ENCODE results near the gene NEMP2.

Gene NEMP2

DNA sequence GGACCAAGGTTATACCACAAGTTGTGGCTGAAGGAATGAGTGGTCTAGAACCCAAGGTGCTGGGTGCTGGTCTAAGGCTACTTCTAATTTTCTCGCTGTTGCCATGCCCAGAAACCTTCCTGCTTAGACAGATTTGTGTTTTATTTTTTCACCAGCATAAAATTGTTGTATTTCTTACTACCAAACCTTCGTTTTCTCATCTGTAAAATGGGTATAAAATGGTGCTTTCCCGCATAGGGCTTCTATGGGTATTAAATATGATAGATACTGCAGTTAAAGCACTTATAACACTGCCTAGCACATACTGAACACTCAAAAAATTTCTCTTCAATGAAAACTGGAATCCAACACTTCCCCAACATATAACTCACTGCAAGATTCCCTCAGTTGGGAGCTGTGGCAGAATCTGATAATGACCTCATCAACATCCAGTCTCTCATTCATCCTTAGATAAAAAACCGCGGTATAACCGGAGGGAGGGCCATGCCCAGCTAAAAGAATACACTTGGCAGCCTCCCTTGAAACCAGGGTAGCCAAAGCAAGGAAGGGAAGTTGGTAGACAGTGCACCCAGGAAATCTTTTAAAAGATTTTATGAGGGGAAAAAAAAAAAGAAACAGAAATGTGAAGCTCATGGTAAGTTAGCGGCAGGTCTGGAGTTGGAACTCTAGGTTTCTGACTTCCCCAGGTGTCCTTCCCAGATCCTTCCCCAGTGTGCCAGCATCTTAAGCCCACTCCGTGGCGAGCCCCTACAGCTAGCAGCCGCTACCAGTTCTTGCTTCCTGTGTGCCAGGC, 1.2 kb downstream of the NEMP2 start:
- in situ Hi-C loops (cut with HindIII; ENCODE audit: low pct_ligation_motif_present, low sequenced_read_pairs): no loop called here
- no peaks in the 10 kb centered on the region for H3K27me3 ChIP-seq (replicated peaks)
- H3K36me3 ChIP-seq (replicated peaks): no peaks in the 10 kb centered on the region
- DNase-seq: no peak
- TF ChIP-seq, protein P1, sequence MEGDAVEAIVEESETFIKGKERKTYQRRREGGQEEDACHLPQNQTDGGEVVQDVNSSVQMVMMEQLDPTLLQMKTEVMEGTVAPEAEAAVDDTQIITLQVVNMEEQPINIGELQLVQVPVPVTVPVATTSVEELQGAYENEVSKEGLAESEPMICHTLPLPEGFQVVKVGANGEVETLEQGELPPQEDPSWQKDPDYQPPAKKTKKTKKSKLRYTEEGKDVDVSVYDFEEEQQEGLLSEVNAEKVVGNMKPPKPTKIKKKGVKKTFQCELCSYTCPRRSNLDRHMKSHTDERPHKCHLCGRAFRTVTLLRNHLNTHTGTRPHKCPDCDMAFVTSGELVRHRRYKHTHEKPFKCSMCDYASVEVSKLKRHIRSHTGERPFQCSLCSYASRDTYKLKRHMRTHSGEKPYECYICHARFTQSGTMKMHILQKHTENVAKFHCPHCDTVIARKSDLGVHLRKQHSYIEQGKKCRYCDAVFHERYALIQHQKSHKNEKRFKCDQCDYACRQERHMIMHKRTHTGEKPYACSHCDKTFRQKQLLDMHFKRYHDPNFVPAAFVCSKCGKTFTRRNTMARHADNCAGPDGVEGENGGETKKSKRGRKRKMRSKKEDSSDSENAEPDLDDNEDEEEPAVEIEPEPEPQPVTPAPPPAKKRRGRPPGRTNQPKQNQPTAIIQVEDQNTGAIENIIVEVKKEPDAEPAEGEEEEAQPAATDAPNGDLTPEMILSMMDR (IDR thresholded peaks at IDR 0.05; ENCODE audit: low read depth, low read length, missing control alignments): no peak
- peak overlapping the region; percentile 60 for H3K27ac ChIP-seq
- H3K4me3 ChIP-seq (ENCODE audit: low read depth, low read length): peak overlapping the region; percentile 68

DNA sequence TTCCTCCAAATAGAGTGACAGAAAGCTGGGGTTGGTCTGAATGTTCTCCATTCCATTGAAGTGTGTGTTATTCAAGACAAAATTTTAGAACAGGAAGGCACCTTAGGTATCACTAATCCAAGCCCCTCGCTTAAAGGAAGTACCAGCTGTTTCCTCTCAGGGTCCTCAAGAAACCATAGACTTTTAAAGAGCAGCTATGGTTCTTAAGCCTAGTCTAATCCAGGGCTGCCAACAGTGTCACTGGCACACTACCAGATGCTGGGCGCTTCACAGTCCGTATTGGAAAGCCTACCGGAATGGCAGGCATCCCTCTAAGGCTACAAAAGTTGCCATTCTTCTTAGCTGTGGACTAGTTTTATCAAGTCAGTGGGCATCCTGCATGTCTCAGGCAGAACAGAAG, 1.9 kb downstream of the NEMP2 start:
- no peaks in the 10 kb centered on the region for H3K36me3 ChIP-seq (replicated peaks)
- no peak overlapping the region for H3K4me3 ChIP-seq (ENCODE audit: low read depth, low read length)
- H3K27ac ChIP-seq: no peak overlapping the region
- no peaks in the 10 kb centered on the region for H3K27me3 ChIP-seq (replicated peaks)
- in situ Hi-C loops (cut with HindIII; ENCODE audit: low pct_ligation_motif_present, low sequenced_read_pairs): no loop called here
- TF ChIP-seq, protein P1 (IDR thresholded peaks at IDR 0.05; ENCODE audit: low read depth, low read length, missing control alignments): no peak
- DNase-seq: no peak

GRCh38 chr2:190530248-190530900, 4.1 kb downstream of the NEMP2 start:
- in situ Hi-C loops (cut with HindIII; ENCODE audit: low pct_ligation_motif_present, low sequenced_read_pairs): no loop called here
- no peak overlapping the region for H3K4me3 ChIP-seq (ENCODE audit: low read depth, low read length)
- H3K27ac ChIP-seq: peak overlapping the region; percentile 55
- DNase-seq: peak; percentile 78
- no peaks in the 10 kb centered on the region for H3K36me3 ChIP-seq (replicated peaks)
- H3K27me3 ChIP-seq (replicated peaks): no peaks in the 10 kb centered on the region
- TF ChIP-seq, protein P1 (IDR thresholded peaks at IDR 0.05; ENCODE audit: low read depth, low read length, missing control alignments): no peak

DNA sequence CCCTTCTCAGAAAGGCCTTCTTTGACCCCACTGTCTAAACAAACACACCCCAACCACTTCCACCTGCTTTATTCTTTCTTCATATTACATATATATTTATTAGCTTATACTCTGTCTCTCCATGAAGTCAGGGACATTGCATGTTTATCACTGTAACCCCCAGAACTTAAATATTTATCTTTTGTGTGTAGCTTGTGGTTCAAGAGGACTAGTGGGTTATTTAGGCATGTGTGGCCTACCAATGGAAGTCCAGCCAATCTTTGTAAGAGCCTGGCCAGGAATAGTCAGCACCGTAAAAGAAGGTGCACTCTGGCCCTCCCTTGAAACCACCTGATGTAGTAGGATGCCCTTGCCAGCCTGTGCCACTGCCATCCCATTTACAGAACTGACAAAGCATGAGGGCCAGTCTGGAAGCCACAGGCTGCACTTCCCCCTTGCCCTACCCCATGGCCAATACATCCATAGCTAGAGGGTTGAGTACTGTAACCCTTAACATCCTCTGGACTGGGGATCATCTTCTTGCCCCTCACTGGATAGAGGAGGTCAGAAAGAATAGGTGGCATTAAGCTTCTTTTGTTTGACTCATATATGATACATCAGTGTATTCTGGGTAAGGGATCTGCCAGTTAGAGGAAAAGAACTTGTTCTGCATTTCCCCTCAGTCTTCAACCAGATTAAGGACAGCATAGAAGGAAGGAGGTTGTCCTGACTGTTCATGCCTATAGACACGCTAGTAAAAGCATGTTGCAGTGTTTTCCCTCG, 4.9 kb downstream of the NEMP2 start:
- TF ChIP-seq, protein P1 (IDR thresholded peaks at IDR 0.05; ENCODE audit: low read depth, low read length, missing control alignments): no peak
- no peak overlapping the region for H3K4me3 ChIP-seq (ENCODE audit: low read depth, low read length)
- H3K36me3 ChIP-seq (replicated peaks): no peaks in the 10 kb centered on the region
- H3K27me3 ChIP-seq (replicated peaks): no peaks in the 10 kb centered on the region
- in situ Hi-C loops (cut with HindIII; ENCODE audit: low pct_ligation_motif_present, low sequenced_read_pairs): no loop called here
- no peak for DNase-seq
- peak overlapping the region; percentile 55 for H3K27ac ChIP-seq

DNA sequence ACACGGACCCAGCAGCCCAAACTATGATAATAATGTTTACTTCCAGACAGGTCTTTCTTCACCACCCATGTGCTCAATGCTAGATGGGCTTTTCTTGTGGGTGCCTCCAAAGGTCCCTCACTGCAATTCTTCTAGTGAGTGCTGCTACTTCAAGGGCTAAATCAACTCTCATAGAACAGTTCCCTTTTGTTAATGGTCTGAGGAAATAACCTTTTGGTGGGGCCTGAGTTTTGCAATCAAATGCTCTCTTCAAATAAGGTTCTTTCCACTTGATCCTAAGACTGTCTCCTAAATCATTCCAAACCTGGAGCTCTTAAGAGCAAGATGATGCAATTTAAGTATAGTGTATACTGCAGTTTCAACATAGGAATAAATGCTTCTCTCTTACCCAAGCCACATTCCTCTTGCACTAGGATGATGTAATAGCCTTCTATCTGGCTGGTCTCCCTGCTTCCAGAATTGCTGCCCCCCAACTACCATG, 6.0 kb downstream of the NEMP2 start:
- TF ChIP-seq, protein P1 (IDR thresholded peaks at IDR 0.05; ENCODE audit: low read depth, low read length, missing control alignments): no peak
- no peak overlapping the region for H3K4me3 ChIP-seq (ENCODE audit: low read depth, low read length)
- in situ Hi-C loops (cut with HindIII; ENCODE audit: low pct_ligation_motif_present, low sequenced_read_pairs): no loop called here
- no peak overlapping the region for H3K27ac ChIP-seq
- no peaks in the 10 kb centered on the region for H3K27me3 ChIP-seq (replicated peaks)
- no peak for DNase-seq
- H3K36me3 ChIP-seq (replicated peaks): no peaks in the 10 kb centered on the region

Measured in brain microvascular endothelial cell (primary cell).